GM15510 (cell line): Measurements from ENCODE around the gene LRRC4B.

Experiments
- POLR2A ChIP-seq: IDR thresholded peaks from 3 replicates; pipeline ENCODE4 v1.6.1; 2011; ENCODE audit warnings: borderline replicate concordance; ENCODE audit not compliant: insufficient read length; ENCODE audit errors: extremely low read depth

LRRC4B gene, protein sequence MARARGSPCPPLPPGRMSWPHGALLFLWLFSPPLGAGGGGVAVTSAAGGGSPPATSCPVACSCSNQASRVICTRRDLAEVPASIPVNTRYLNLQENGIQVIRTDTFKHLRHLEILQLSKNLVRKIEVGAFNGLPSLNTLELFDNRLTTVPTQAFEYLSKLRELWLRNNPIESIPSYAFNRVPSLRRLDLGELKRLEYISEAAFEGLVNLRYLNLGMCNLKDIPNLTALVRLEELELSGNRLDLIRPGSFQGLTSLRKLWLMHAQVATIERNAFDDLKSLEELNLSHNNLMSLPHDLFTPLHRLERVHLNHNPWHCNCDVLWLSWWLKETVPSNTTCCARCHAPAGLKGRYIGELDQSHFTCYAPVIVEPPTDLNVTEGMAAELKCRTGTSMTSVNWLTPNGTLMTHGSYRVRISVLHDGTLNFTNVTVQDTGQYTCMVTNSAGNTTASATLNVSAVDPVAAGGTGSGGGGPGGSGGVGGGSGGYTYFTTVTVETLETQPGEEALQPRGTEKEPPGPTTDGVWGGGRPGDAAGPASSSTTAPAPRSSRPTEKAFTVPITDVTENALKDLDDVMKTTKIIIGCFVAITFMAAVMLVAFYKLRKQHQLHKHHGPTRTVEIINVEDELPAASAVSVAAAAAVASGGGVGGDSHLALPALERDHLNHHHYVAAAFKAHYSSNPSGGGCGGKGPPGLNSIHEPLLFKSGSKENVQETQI

DNA sequence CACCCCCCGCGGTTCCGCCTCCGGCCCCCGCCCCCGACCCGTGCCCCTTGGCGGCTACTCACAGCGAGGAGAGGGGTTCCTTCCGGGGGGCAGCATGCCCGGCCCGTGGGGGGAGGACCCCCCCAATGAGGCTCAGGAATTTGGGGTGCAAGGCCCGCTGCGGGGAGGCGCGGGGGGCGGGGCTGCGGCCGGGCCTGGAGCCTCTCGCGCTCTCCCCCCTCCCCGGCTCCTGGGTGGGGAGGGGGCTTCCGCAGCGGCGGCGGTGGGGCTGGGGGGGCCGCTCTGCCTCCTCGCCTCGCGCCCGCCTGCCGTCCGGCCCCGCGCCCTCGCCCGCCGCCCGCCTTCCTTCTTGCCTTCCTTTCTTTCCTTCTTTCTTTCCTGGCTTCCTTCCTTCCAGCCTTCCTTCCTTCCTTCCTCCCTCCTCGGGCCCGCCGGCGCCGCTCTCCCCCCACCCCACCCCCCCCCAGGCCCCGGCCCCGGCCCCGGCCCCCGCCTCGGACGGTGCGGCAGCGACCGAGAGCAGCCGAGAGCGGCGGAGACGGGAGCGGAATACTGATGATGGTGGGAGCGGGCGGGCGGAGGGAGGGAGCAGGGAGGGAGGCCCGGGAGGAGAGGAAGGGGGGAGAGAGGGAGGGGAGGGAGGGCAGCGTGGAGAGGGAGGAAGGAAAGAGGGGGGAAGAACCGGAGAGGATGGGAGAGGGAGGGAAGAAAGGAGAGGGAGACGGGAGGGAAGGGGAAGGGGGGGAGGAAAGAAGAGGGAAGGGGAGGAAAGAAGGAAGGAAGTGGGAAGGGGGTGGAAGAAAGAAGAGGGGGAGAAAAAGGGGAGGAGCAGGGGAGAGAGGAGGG is at the start of gene LRRC4B:
LRRC4B (minus strand) TSS at position 554 of the 846 bp plus-strand sequence. CDS start 19,597 bp downstream, outside the sequence.
- no peak for TF ChIP-seq POLR2A

DNA sequence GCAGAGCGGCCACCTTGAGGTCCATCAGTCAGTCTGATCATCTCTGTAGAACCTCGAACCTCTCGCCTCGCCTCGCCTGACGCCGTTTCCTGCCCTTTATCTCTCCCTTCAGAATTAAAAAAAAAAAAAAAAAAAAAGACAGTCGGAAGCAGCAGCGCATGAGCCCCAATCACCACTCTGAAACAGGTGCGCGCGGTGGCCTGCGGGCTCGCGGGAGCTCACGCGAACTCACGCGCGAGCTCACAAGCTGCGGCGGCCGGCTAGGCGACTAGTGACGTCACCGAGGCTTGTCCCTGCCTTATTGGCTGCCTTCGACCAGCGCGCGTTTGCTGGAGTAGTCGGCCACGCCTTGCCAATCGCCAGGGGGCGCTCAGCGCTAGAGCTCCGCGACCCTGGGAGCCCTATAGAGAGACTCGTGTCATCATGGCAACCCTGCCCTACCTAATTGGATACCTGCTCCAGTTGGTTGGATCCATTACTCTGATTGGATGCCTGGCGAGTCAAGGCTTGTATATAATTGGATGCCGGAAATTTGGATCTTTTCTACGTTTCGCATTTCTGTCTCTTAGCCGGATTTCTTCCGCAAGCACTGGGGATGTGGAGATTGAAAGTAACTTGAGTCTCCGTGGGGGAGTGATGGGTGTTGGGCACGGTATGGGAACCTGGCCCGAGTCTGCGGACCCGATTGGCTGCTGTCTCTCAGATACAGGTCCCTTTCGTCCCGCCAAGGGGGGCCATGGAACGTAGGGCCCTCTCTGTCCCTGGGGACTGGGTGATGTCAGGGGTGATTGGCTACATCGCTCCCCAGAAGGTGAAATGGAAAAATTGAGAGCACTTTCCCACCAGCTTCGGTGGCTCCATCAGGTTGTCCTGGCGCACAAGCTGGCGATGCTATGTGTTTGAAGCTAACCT is 39.9 kb upstream of the LRRC4B start:
- TF ChIP-seq POLR2A = no peak

DNA sequence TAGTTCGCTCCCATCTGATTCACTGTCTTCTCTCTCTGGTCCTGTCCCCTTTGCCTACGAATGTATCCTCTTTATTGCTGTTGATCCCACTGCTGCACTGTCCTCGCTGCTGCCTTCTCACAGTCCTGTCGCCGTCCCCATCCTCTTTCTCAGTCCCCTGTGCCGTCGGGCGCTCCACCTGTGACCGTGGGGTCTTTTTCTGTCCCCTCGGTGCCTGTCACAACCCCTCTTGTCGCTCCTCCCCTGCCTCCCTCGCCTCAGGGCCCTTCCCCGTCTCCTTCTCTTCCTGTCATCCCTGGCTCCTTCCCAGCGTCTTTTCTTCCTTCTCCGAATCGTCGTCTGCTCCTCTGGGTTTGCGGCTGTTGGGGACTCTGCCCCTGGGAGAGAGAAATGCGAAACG is 39.2 kb upstream of the LRRC4B start:
- no peak for TF ChIP-seq POLR2A

DNA sequence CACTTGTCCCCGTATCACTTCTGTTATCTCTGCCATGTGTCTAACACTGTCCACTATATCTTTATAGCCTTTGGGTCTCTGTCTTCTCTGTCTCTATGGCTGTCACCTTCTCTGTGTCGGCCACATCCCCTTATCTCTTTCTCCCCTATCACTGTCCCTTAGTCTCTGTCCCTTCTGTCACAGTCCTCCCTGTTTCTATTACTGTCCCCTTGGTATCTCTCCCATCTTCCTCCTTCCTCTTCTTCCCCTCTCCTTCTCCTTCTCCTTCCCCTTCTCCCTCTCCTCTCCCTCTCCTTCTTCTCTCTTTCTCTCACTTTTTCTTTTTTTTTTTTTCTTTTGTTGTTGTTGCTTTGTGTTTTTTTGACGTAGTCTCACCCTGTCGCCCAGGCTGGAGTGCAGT is 34.7 kb upstream of the LRRC4B start:
- no peak for TF ChIP-seq POLR2A

DNA sequence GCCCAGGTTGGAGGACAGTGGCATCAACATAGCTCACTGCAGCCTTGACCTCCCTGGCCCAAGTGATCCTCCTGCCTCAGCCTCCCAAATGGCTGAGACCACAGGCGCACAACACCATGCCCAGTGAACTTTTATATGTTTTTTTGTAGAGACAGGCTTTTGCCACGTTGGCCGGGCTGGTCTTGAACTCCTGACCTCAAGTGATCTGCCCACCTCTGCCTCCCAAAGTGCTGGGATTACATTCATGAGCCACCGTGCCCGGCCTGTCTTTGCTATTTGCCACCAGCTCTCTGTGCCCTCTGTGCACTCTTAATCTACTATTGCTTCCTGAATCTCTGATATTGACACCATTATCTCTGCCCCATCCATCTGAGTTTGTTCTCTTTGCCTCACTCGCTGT is 34.3 kb upstream of the LRRC4B start:
- no peak for TF ChIP-seq POLR2A

DNA sequence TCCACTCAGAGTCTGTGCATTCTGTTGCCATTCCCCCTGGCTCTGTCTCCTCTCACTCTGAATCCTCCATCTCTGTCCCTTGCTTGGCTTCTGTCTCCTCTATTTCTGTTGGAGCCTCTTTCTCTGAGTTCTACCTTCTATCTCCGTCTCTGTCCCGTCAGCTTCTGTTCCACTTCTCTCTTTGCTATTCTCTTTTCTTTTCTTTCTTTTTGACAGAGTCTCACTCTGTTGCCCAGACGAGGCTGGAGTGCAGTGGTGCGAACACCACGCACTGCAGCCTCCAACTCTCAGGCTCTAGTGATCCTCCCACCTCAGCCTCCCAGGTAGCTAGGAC is 33.8 kb upstream of the LRRC4B start:
- no peak for TF ChIP-seq POLR2A

DNA sequence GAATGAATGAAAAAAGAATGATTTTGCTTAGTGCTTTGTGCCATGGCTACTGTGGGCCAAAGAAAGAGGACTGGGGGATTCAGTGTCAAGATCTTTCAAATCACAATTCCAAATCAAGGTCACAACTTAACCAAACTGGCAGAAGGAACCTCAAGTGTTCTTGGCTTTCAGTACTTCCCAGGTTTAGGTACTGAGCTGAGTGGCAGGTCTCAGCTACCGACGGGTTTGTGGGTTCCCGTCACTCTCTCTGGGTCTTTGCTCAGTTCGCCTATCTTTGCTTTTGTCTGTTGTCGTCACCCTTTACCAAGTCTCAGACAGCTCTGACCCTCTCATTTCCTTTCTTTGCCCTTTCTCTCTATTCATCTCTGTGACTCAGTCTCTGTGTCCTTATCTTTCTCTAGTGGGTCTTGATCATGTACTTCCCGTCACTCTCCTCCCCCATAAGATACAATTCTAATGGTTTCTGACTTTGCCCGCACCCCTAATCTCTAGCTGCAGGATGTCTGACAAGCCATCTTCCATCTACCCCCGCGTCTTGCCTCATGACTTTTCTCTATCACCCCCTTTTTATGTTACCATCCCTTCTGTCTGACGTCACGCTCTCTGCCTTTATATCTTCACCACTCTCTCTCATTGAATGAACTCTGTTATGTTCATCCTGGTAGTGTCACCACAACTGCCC is 33.3 kb upstream of the LRRC4B start:
- no peak for TF ChIP-seq POLR2A

DNA sequence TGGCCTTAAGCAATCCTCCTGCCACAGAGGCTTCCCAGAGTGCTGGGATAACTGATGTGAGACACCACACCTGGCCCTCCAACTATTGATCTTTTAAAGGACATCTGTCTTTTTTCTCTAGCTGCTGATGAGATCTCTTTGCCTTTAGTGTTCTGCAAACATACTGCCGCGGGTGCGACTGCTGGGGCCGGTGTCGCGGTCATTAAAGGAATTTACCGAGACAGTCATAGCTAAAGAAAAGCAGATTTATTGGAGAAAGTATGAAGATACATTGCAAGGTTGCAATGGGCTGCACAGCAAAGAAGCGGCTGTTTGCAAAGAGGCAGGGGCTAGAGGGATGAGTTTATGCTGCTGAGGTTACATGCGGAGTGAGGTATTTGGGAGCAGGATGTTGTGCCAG is 31.2 kb upstream of the LRRC4B start:
- no peak for TF ChIP-seq POLR2A

DNA sequence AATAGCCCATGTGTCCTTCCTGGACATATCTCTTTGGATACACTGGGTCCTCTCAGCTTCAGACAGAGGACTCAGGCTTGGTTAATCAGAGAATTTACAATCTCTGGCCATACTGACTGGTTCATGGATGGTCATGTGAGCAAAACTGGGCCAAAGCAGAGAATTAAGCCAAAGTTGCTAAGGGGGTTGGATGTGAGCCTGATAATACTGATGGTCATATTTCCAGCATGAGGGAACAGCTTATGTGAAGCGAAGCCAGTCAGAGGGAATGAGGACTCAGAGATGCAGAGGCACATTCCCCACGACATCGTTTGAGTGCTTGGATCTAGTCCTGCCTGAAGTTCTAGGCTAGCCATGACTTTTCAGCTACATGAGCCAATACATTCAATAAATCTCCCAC is 22.0 kb upstream of the LRRC4B start:
- no peak for TF ChIP-seq POLR2A

DNA sequence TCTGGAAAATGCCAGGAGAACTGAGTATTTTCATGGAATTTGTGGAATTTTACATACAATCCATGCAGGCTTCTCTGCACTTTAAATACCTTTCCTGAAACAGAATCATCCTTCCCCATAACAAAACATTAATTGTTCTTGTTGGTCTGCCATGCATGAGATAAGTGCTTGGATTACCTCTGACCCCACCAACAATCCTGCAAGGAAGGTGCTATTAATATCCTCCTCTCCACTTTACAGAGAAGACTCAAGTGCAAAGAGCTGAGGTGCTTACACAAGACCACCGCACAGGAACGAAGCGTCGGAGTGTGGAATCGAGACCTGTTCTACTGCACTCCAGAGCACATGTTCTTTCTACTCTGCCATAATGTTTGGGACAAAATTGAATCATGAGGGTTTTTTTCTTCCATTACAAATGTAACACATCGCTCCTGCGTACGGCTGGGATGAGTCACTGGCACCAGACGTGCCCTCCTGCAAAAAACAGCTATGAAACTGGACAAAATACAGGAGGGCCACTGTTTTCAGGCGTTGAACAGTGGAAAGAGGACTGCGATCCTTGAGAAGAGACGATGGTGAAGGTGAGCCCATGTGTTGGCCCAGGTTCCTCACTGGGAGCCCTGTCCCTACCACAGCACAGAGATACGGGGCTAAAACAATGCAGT is 12.9 kb upstream of the LRRC4B start:
- TF ChIP-seq POLR2A = no peak

DNA sequence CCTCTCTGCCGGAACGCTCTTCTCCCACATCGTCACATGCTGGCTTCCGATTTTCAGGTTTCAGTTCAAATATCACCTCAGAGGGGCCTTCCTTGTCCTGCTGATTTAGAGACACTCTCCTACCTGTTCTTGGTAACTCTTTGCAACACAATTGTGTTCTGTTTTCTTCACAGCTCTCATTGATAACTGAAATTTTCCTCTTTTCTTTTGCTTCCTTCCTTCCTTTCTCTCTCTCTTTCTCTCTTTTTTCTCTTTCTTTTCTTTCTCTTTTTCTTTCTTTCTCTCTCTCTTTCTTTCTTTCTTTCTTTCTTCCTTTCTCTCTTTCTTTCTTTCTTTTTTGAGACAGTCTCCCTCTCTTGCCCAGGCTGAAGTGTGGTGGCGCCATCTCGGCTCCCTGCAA is 12.0 kb upstream of the LRRC4B start:
- TF ChIP-seq POLR2A = no peak

DNA sequence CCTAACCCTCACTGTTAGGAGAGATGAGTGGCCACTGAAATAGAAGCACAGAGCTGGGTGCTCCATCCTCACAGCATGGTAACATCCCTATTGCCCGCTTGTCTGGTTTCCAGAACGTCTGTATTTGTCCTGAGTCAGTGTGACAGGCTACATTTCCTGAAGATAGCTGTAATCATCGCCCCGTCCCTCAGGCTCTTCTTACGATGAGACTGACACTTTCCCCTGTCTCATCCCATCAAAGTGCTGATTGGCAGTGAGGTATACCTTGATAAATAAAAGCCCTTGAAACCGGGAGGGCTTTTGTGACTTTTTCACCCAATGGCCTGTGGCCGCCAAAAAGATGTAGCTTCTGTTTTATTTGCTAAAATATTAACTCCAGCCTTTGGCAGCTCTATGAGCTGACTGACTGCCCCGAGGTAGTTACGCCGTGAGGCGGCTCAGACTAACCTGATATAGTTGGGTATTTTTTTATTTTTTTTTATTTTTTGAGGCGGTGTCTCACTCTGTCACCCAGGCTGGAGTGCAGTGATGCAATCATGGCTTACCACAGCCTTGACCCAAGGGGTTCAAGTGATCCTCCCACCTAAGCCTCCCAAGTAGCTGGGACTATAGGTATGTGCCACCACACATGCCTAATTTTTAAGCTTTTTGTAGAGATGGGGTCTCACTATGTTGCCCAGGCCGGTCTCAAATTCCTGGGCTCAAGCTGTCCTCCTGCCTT is 5.7 kb upstream of the LRRC4B start:
- no peak for TF ChIP-seq POLR2A

DNA sequence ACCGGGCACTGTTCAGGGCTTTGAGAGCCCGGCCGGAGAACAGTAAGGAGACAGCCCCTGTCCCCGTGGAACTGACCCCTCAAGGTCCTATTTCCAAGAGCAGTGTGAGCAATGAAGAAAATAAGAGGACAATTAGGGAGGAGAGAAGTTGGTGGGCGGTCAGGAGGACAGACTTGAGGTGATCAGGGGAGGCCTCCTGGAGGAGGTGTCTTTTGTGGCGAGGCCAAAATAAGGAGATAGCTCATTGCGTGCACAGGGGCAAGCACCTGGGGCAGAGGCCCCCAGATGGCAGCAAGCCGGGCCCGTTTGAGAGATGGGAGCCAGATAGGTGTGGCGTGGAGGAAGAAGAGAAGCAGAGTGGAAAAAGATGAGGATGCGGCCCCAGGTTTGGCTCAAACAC is 2.8 kb upstream of the LRRC4B start:
- TF ChIP-seq POLR2A = no peak
